Nephron (organoid): ENCODE measurements around the gene STAT5B.
A peak's percentile ranks its signal among the peaks of the same experiment; 100 is the strongest.

ENCODE experiments used
- H3K27ac Mint-ChIP-seq, 3 experiments: 2 replicates each; pipeline ENCODE4 v1.8.0; 2020; ENCODE audit warnings: mixed read lengths in 3 of 3, mild to moderate bottlenecking in 2 of 3, moderate library complexity in 1 of 3
- H3K27me3 Mint-ChIP-seq: 2 replicates; pipeline ENCODE4 v1.8.0; 2021; ENCODE audit warnings: low read depth, mild to moderate bottlenecking, moderate library complexity, mixed read lengths
- H3K36me3 Mint-ChIP-seq: 2 replicates; pipeline ENCODE4 v1.8.0; 2020; ENCODE audit warnings: low read depth, mixed read lengths
- H3K4me1 Mint-ChIP-seq: 2 replicates; pipeline ENCODE4 v1.8.0; 2020; ENCODE audit warnings: mixed read lengths
- H3K4me3 Mint-ChIP-seq, 3 experiments: 2 replicates each; pipeline ENCODE4 v1.8.0; 2020; ENCODE audit warnings: mild to moderate bottlenecking in 3 of 3, mixed read lengths in 3 of 3, moderate library complexity in 2 of 3
- H3K9me3 Mint-ChIP-seq: 2 replicates; pipeline ENCODE4 v1.8.0; 2020; ENCODE audit warnings: mixed read lengths
- TF ChIP-seq, protein P1 (sequence below), 3 experiments: fragments of 200-600 bp; sonication (generic); IDR thresholded peaks; one replicate each; pipeline ENCODE4 v1.5.0; 2021; ENCODE audit warnings: antibody characterized with exemption in 3 of 3; ENCODE audit not compliant: unreplicated experiment in 3 of 3

Gene STAT5B

DNA sequence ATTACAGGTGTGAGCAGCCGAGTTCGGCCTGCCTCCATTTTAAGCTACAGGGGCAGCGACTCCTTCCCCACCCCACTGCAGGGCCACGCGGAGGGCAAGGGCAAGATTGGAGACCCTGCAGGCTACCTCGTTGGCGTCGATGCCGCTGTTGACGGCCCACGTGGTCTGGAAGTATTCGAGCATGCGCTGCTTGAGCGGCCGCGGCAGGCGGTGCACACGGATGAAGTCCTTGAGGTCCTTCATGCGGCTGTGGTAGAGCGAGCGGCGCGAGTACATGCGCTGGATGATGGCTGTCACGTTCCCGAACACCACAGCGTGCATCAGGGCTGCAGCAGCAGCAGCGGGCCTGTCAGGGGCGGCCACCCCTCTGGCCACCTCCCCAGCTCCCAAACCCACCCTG is 106.8 kb downstream of the STAT5B start:
- Mint-ChIP-seq H3K4me3 (no peak overlapping the region), H3K9me3 (no peaks in the 10 kb centered on the region), H3K27ac (no peak overlapping the region), H3K4me1 (no peaks in the 10 kb centered on the region), H3K36me3 (no peaks in the 10 kb centered on the region), H3K27me3 (peaks cover 26% of the 10 kb centered on the region)
- TF ChIP-seq, protein P1, sequence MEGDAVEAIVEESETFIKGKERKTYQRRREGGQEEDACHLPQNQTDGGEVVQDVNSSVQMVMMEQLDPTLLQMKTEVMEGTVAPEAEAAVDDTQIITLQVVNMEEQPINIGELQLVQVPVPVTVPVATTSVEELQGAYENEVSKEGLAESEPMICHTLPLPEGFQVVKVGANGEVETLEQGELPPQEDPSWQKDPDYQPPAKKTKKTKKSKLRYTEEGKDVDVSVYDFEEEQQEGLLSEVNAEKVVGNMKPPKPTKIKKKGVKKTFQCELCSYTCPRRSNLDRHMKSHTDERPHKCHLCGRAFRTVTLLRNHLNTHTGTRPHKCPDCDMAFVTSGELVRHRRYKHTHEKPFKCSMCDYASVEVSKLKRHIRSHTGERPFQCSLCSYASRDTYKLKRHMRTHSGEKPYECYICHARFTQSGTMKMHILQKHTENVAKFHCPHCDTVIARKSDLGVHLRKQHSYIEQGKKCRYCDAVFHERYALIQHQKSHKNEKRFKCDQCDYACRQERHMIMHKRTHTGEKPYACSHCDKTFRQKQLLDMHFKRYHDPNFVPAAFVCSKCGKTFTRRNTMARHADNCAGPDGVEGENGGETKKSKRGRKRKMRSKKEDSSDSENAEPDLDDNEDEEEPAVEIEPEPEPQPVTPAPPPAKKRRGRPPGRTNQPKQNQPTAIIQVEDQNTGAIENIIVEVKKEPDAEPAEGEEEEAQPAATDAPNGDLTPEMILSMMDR (IDR thresholded peaks at IDR 0.05; ENCODE audit: unreplicated experiment in 3 of 3) = no peak

DNA sequence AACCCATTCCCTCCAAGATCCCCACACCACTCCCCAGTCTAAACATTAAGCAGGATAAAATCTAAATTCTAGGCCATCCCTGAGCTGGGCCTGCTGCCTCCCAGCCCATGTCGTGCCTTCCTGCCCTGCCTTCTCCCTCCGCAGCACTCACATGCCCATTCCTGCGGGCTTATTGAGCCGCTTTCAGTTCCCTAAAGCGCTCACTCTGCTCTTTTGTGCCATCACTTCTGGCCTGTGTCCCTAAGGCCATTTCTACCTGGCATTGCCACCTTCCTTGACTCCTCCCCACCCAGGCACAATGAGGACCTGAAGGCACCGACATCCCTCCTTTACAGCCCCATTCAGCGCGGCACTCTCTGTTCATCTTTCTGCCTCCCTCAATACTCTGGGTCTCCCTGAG is 108.4 kb downstream of the STAT5B start:
- TF ChIP-seq, protein P1 (IDR thresholded peaks at IDR 0.05; ENCODE audit: unreplicated experiment in 3 of 3) = no peak
- no peak overlapping the region for H3K4me3 Mint-ChIP-seq
- H3K36me3 Mint-ChIP-seq = no peaks in the 10 kb centered on the region
- no peak overlapping the region for H3K27ac Mint-ChIP-seq
- H3K4me1 Mint-ChIP-seq = no peaks in the 10 kb centered on the region
- H3K27me3 Mint-ChIP-seq = peaks cover 22% of the 10 kb centered on the region
- no peaks in the 10 kb centered on the region for H3K9me3 Mint-ChIP-seq

DNA sequence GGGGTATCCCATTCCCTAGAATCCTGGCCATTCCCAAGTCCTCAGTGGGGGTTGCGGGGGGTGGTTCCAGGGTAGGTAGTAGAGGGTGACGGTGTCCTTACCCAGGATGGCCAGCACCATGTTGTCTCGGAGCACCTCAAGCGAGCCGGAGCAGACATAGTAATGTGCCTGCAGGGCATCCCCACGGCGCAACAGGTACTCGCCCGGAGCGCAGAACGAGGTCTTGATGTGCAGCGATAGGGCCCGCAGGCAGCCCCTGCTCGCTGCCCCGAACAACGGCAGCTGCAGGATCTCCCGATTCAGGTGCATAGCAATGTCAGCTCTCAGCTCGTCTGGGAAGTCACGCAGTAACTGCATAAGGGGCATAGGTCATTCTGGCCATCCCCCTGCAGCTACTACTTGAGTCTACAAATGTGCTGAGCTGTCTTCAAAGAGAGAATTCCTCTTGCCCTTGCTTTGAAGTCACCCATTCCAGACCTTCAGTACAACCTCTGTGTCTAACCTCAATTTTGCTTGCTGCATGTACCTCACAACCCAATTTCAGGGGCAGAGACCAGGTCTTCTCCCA is 109.9 kb downstream of the STAT5B start:
- no peak overlapping the region for H3K4me3 Mint-ChIP-seq
- no peak overlapping the region for H3K27ac Mint-ChIP-seq
- no peaks in the 10 kb centered on the region for H3K9me3 Mint-ChIP-seq
- peaks cover 11% of the 10 kb centered on the region for H3K27me3 Mint-ChIP-seq
- TF ChIP-seq, protein P1 (IDR thresholded peaks at IDR 0.05; ENCODE audit: unreplicated experiment in 3 of 3) = no peak
- H3K4me1 Mint-ChIP-seq = no peaks in the 10 kb centered on the region
- no peaks in the 10 kb centered on the region for H3K36me3 Mint-ChIP-seq

DNA sequence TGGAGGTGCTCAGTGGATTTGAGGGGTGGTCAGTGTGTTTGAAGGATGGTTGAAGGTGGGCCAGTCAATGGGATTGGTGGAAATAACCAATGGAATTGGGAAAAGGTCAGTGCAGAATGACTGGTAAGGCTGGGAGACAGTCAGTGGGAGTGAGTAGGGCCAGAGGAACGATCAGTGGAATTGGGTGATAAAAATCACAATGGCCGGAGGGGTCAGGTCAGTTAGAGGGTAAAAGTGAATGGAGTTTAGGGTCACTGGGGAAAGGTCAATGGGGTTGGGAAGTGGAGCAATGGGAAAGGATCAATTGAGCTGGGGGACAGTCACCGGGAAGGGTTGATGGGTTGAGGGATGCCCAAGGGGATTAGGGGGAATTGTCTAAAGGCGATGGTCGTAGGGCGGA is 110.4 kb downstream of the STAT5B start:
- H3K4me1 Mint-ChIP-seq = no peaks in the 10 kb centered on the region
- H3K4me3 Mint-ChIP-seq = no peak overlapping the region
- peaks cover 9% of the 10 kb centered on the region for H3K27me3 Mint-ChIP-seq
- no peaks in the 10 kb centered on the region for H3K9me3 Mint-ChIP-seq
- no peak overlapping the region for H3K27ac Mint-ChIP-seq
- TF ChIP-seq, protein P1 (IDR thresholded peaks at IDR 0.05; ENCODE audit: unreplicated experiment in 3 of 3) = no peak
- no peaks in the 10 kb centered on the region for H3K36me3 Mint-ChIP-seq

DNA sequence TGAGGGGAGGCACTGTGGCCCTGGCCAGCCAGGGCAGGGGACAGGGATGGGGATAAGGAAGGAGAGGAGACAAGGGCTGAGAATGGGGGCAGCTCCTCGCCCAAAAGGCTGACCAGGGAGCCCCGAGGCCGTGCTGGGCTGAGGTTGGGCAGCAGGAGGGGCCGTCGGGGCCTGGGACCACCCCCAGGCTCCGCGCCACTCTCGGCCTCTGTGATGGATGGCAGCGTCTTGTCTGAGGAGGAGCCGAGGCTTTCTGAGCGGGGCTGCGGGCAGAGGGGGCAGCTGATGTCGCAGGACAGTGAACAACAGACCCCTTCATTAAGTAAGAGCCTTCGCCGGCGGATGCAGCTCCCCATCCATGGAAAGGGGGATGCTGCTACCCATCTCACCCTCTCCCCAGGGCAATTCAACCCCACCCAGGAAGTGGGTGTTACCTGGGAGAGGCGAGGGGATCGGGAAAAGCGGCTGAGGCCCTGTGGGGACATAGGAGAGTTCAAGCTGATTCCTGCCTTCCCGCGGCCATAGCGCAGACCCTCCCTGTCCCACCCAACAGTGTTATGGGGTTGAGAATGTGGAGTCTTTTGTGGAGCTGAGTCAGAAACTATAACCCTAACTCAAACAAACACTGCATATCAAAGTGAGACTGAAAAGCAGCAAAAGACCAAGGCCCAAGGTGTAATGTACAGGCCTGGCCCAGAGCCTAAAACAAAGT is 112.3 kb downstream of the STAT5B start:
- peaks cover 9% of the 10 kb centered on the region for H3K27me3 Mint-ChIP-seq
- H3K36me3 Mint-ChIP-seq = no peaks in the 10 kb centered on the region
- TF ChIP-seq, protein P1 (IDR thresholded peaks at IDR 0.05; ENCODE audit: unreplicated experiment in 3 of 3) = no peak
- no peak overlapping the region for H3K27ac Mint-ChIP-seq
- no peaks in the 10 kb centered on the region for H3K4me1 Mint-ChIP-seq
- H3K4me3 Mint-ChIP-seq = no peak overlapping the region
- H3K9me3 Mint-ChIP-seq = no peaks in the 10 kb centered on the region

DNA sequence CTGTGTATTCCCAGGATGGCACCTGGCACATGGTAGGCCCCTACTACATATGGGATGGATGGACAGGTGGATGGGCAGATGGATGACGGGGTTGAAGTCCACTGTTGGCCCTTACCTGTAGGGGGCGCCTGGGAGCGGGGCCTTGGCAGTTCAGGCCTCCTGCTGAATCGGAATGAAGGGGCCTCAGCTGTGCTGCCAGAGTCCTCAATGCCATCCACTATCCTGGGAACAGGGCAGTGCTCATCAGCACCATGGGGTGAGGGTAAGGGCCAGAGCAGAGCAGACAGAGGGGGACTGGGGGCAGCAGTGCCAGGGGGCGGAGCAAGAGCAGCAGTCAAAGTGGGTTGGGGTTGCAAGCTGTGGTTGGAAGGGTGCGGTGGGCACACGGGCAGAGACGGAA is 113.1 kb downstream of the STAT5B start:
- Mint-ChIP-seq H3K4me3 (no peak overlapping the region), H3K36me3 (no peaks in the 10 kb centered on the region), H3K4me1 (no peaks in the 10 kb centered on the region), H3K9me3 (no peaks in the 10 kb centered on the region), H3K27ac (no peak overlapping the region), H3K27me3 (peaks cover 9% of the 10 kb centered on the region)
- TF ChIP-seq, protein P1 (IDR thresholded peaks at IDR 0.05; ENCODE audit: unreplicated experiment in 3 of 3) = peak in 1 of 3 experiments; percentile 13
